Neural progenitor cell (in vitro differentiated cells): ENCODE data around the gene CFL1. TPM values are rescaled to one million over a fixed set of nuclear protein-coding genes. Genes with fewer than 3 reads are reported as not detected.

Source experiments
- DNase-seq: peaks from one replicate; pipeline ENCODE4 v3.0.0-alpha.2; 2016; ENCODE audit warnings: low spot score
- H2AFZ ChIP-seq: fragments of 200-600 bp; sonication (generic); replicated peaks from 2 replicates; pipeline ENCODE4 v1.6.1; 2016; ENCODE audit warnings: antibody characterized with exemption
- H3F3A ChIP-seq: fragments of 200-600 bp; sonication (generic); 2 replicates; pipeline ENCODE4 v1.6.1; 2016; ENCODE audit warnings: antibody characterized with exemption, low read depth
- H3K27ac ChIP-seq: fragments of 200-600 bp; sonication (generic); 2 replicates; pipeline ENCODE4 v1.5.1; 2016; ENCODE audit warnings: mild to moderate bottlenecking
- H3K27me3 ChIP-seq: fragments of 200-600 bp; sonication (generic); 2 replicates; pipeline ENCODE4 v1.6.1; 2016; ENCODE audit warnings: mild to moderate bottlenecking, moderate library complexity
- H3K36me3 ChIP-seq: fragments of 200-600 bp; sonication (generic); 2 replicates; pipeline ENCODE4 v1.5.1; 2016
- H3K4me1 ChIP-seq: fragments of 200-600 bp; sonication (generic); 2 replicates; pipeline ENCODE4 v1.6.1; 2016; ENCODE audit warnings: mixed run types
- H3K4me2 ChIP-seq: fragments of 200-600 bp; sonication (generic); 2 replicates; pipeline ENCODE4 v1.6.1; 2016
- H3K4me3 ChIP-seq: fragments of 200-600 bp; sonication (generic); 2 replicates; pipeline ENCODE4 v1.5.1; 2016
- H3K79me2 ChIP-seq: fragments of 200-600 bp; sonication (generic); 2 replicates; pipeline ENCODE4 v1.6.1; 2016; ENCODE audit warnings: low read depth
- H3K9ac ChIP-seq: fragments of 200-600 bp; sonication (generic); 2 replicates; pipeline ENCODE4 v1.6.1; 2016
- H3K9me3 ChIP-seq: fragments of 200-600 bp; sonication (generic); 2 replicates; pipeline ENCODE4 v1.5.1; 2016; ENCODE audit warnings: low read depth
- H4K20me1 ChIP-seq: fragments of 200-600 bp; sonication (generic); 2 replicates; pipeline ENCODE4 v1.6.1; 2016; ENCODE audit warnings: low read depth
- H3K27ac Mint-ChIP-seq: 3 replicates; pipeline ENCODE4 v1.8.0; 2021; ENCODE audit warnings: mixed read lengths
- H3K27me3 Mint-ChIP-seq: 2 replicates; pipeline ENCODE4 v1.8.0; 2022; ENCODE audit warnings: low read depth, mild to moderate bottlenecking, inconsistent platforms, moderate library complexity, mixed read lengths; ENCODE audit not compliant: insufficient read depth
- H3K36me3 Mint-ChIP-seq: 3 replicates; pipeline ENCODE4 v1.8.0; 2021; ENCODE audit warnings: mixed read lengths
- H3K4me1 Mint-ChIP-seq: 3 replicates; pipeline ENCODE4 v1.8.0; 2021; ENCODE audit warnings: mixed read lengths
- H3K4me3 Mint-ChIP-seq: 3 replicates; pipeline ENCODE4 v1.8.0; 2021; ENCODE audit warnings: mild to moderate bottlenecking, moderate library complexity, mixed read lengths
- H3K9me3 Mint-ChIP-seq: 3 replicates; pipeline ENCODE4 v1.8.0; 2020; ENCODE audit warnings: mixed read lengths
- CTCF ChIP-seq: fragments of 200-600 bp; sonication (generic); IDR thresholded peaks from 2 replicates; pipeline ENCODE4 v1.5.1; 2017; ENCODE audit warnings: antibody characterized with exemption, mild to moderate bottlenecking
- EZH2 ChIP-seq: fragments of 200-600 bp; sonication (generic); IDR thresholded peaks from 2 replicates; pipeline ENCODE4 v1.6.1; 2017; ENCODE audit warnings: antibody characterized with exemption, mild to moderate bottlenecking, moderate library complexity
- EZH2phosphoT487 ChIP-seq: fragments of 200-600 bp; sonication (generic); IDR thresholded peaks from 2 replicates; pipeline ENCODE4 v1.6.1; 2017; ENCODE audit warnings: antibody characterized with exemption
- total RNA-seq: library from RNA; depleted of rRNA; stranded (reverse); fragments of >200 nt; gene quantifications from 2 replicates; pipeline ENCODE4 v1.2.3, GENCODE V29; 2015; ENCODE audit warnings: low replicate concordance

CFL1 gene
- total RNA-seq, 1 donor from 2014 or later: 704 TPM

- Histone ChIP-seq H3K79me2 (no peaks in the 10 kb centered on the region), H3K4me3 (no peak overlapping the region), H3K9me3 (no peaks in the 10 kb centered on the region), H3K36me3 (no peaks in the 10 kb centered on the region), H4K20me1 (no peaks in the 10 kb centered on the region), H3K27me3 (peaks cover 9% of the 10 kb centered on the region), H2AFZ (no peak overlapping the region), H3K9ac (no peak overlapping the region), H3K27ac (no peak overlapping the region), H3K4me1 (no peaks in the 10 kb centered on the region), H3F3A (peaks cover 10% of the 10 kb centered on the region), H3K4me2 (no peak overlapping the region)
- TF ChIP-seq EZH2phosphoT487 (no peak), EZH2 (no peak), CTCF (no peak)
- Mint-ChIP-seq H3K36me3 (no peaks in the 10 kb centered on the region), H3K4me3 (no peak overlapping the region), H3K4me1 (peaks cover 2% of the 10 kb centered on the region), H3K27me3 (peaks cover 11% of the 10 kb centered on the region), H3K27ac (no peak overlapping the region), H3K9me3 (no peaks in the 10 kb centered on the region)
- DNase-seq: no peak
These were observed 30.8 kb downstream of the CFL1 start for GRCh38 chr11:65826984-65827735.

GRCh38 chr11:65822776-65823528 lies 35.0 kb downstream of the CFL1 start:
- Histone ChIP-seq H3K79me2 (no peaks in the 10 kb centered on the region), H3K27me3 (no peaks in the 10 kb centered on the region), H3K9me3 (no peaks in the 10 kb centered on the region), H3K4me1 (no peaks in the 10 kb centered on the region), H3K9ac (no peak overlapping the region), H4K20me1 (no peaks in the 10 kb centered on the region), H2AFZ (no peak overlapping the region), H3F3A (no peaks in the 10 kb centered on the region), H3K36me3 (no peaks in the 10 kb centered on the region), H3K4me3 (no peak overlapping the region), H3K27ac (no peak overlapping the region), H3K4me2 (no peak overlapping the region)
- no peak for DNase-seq
- H3K4me1 Mint-ChIP-seq: peaks cover 3% of the 10 kb centered on the region
- TF ChIP-seq CTCF (no peak), EZH2phosphoT487 (no peak), EZH2 (no peak)
- H3K27ac Mint-ChIP-seq: no peak overlapping the region
- H3K36me3 Mint-ChIP-seq: no peaks in the 10 kb centered on the region
- H3K27me3 Mint-ChIP-seq: peaks cover 6% of the 10 kb centered on the region
- H3K4me3 Mint-ChIP-seq: no peak overlapping the region
- H3K9me3 Mint-ChIP-seq: no peaks in the 10 kb centered on the region

GRCh38 chr11:65821107-65821506 lies 36.9 kb downstream of the CFL1 start:
- Histone ChIP-seq H3K36me3 (no peaks in the 10 kb centered on the region), H3K79me2 (no peaks in the 10 kb centered on the region), H3K27ac (no peak overlapping the region), H3K9ac (no peak overlapping the region), H3K4me2 (no peak overlapping the region), H3K4me3 (no peak overlapping the region), H3K27me3 (peaks cover 16% of the 10 kb centered on the region), H3K4me1 (no peaks in the 10 kb centered on the region), H4K20me1 (no peaks in the 10 kb centered on the region), H3K9me3 (no peaks in the 10 kb centered on the region), H3F3A (no peaks in the 10 kb centered on the region), H2AFZ (no peak overlapping the region)
- DNase-seq: no peak
- Mint-ChIP-seq H3K4me1 (peaks cover 12% of the 10 kb centered on the region), H3K27ac (peak overlapping the region; percentile 66), H3K9me3 (no peaks in the 10 kb centered on the region), H3K4me3 (no peak overlapping the region), H3K27me3 (peaks cover 6% of the 10 kb centered on the region), H3K36me3 (peaks cover 4% of the 10 kb centered on the region)
- TF ChIP-seq EZH2 (no peak), CTCF (no peak), EZH2phosphoT487 (no peak)
